Stimulated activated CD4-positive, alpha-beta T cell treated with anti-CD3 and anti-CD28 coated beads, TNF-alpha, amount 100 ng/mL, for 1 hour (primary cell): ENCODE measurements around the gene ARHGEF25.
A peak's percentile ranks its signal among the peaks of the same experiment; 100 is the strongest.
"Not testable (repeated sequence)": the region's sequence is repeated elsewhere in the genome, so short reads cannot be mapped to it uniquely, and the experiment has no call there.

Experiments used
- DNase-seq, 3 donors: peaks; one replicate each; pipeline ENCODE4 v3.0.0-alpha.2; 2020; ENCODE audit warnings: low read depth in 3 of 3, low spot score in 1 of 3

The ARHGEF25 gene

DNA sequence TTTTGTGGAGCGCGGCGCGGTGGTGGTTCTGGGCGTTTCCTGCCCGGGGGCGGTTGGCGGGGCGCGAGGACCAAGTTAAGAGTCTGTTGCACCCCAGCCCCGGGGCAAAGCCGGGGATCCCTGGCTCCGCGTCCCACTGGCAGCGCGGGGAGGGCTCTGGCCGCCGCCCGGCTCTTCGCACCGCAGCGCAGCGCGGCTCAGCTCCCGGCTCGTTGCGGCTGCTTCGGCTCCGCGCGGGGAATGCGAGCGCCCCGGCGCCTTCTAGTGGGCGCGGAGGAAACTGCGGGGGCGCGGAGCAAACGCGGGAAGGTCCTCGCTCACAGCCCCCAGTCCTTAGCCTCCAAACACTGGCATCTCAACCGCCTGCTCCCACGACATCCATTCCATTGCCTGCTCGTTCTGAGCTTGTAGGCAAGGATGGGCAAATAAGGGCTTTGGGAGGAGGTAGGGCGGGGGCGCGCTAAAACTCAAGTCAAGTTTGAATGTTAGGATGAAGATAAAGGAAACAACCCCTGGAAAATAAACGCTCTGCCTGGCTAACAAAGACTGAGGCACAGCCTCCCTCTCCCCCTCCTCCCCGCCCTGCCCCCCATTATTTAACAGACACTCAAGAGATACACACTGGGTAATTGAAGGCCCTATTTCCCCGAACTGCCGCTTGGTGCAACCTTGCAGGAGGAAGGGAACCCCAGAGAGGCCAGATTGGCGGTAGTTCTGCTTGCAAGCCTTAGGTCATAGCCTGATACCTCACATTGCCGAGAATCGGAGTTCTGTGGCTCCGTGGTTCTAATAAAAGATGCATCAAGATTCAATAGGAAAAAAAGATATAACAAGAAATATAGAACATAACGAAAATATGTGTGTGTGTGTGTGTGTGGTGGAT, 22.0 kb downstream of the ARHGEF25 start, which contains the start of gene B4GALNT1:
B4GALNT1 (minus strand) TSS at position 244 of the 883 bp plus-strand sequence. CDS start 1,069 bp downstream, outside the sequence.
- DNase-seq: peak in 2 of 3 donors; percentile 38 to 60

- DNase-seq: not testable (repeated sequence)
Observed at GRCh38 chr12:57636731-57637130, 25.5 kb downstream of the ARHGEF25 start.

GRCh38 chr12:57637364-57637763, 26.1 kb downstream of the ARHGEF25 start:
- DNase-seq: no peak

GRCh38 chr12:57638096-57638495, 26.9 kb downstream of the ARHGEF25 start:
- DNase-seq: no peak

DNA sequence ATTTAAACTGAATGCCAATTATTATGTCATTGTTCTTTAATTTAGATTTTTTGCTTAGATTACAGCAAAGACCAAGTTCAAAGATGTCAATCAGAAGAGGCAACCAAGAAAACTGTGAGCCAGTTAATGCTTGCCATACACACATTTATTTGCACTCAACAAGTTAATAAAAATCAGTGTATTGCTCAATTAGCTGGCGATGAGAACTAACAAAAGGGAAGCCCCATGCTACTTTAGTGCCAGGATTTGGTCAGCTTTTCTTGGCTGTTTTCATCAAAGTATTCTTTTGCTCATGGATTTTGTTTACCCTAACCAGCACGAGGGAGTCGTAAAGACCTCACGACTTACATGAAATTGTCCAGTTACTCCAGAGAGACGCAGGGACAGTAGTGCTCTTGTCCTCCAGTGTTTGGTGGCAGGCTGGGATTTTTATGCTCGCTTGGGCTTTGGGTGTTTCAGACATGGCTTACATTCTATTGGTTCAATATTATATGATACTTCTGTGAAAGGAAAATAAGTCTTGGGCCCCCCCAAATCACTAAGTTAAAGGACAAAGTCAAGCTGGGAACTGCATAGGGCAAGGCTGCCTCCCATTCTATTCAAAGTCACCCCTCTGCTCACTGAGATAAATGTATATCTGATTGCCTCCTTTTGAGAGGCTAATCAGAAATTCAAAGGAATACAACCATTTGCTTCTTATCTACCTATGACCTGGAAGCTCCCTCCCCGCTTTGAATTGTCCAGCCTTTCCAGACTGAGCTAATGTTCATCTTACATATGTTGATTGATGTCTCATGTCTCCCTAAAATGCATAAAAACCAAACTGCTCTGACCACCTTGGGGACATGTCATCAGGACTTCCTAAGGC, 29.2 kb downstream of the ARHGEF25 start:
- DNase-seq: no peak

GRCh38 chr12:57641699-57642442, 30.6 kb downstream of the ARHGEF25 start:
- DNase-seq: no peak

- not testable (repeated sequence) for DNase-seq
Observed at GRCh38 chr12:57645990-57646658, 34.9 kb downstream of the ARHGEF25 start.

DNA sequence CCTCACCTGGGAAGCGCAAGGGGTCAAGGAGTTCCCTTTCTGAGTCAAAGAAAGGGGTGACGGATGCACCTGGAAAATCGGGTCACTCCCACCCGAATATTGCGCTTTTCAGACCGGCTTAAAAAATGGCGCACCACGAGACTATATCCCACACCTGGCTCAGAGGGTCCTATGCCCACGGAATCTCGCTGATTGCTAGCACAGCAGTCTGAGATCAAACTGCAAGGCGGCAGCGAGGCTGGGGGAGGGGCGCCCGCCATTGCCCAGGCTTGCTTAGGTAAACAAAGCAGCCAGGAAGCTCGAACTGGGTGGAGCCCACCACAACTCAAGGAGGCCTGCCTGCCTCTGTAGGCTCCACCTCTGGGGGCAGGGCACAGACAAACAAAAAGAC, 35.4 kb downstream of the ARHGEF25 start:
- not testable (repeated sequence) for DNase-seq

- DNase-seq: no peak
Observed at GRCh38 chr12:57654042-57654441, 42.8 kb downstream of the ARHGEF25 start.

- DNase-seq: no peak
Observed at GRCh38 chr12:57655541-57656240, 44.5 kb downstream of the ARHGEF25 start.

DNA sequence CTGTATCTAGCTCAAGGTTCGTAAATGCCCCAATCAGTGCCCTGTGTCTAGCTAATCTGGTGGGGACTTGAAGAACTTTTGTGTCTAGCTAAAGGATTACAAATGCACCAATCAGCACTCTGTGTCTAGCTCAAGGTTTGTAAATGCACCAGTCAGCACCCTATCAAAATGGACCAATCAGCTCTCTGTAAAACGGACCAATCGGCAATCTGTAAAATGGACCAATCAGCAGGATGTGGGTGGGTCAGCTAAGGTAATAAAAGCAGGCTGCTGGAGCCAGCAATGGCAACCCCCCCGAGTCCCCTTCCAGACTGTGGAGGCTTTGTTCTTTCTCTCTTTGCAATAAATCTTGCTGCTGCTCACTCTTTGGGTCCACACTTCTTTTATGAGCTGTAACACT, 45.2 kb downstream of the ARHGEF25 start:
- DNase-seq: not testable (repeated sequence)

DNA sequence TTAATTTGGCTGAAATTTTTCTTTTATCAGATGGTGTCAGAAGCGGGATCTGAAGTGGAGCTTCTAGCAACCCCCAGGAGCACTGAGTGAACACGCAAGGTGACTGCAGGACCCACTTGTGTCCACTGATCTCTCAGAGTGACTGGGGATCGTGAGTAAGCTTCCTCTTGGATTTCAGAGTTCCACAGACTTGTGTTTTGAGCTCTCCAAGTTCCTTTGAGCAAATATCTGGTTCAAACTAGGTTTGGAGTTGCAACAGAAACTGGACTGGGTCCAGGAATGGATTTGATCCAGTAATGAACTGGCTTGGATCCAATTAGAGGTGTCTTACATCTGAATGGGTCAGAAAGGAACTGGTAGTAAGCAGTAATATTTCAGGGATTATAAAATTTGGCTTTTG, 46.5 kb downstream of the ARHGEF25 start:
- no peak for DNase-seq

DNA sequence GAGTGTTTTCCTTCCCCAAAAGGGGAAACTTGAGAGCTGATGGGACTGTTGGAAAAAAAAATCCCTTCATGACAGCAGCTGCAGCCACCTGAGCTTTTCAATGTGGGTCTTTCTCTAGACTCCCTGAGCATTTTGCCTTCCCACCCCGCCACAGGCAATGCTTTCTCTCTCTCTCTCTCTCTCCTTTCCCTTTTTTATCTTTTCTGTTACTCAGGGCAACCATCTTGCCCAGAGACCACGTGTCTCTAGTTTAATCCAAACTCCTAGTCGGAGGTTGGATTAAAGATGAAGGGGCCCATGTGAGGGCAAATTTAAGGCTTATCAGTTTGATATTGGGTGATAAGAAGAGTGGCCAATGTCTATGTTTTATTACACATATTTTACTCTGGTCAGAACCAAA, 47.7 kb downstream of the ARHGEF25 start:
- DNase-seq: no peak

DNA sequence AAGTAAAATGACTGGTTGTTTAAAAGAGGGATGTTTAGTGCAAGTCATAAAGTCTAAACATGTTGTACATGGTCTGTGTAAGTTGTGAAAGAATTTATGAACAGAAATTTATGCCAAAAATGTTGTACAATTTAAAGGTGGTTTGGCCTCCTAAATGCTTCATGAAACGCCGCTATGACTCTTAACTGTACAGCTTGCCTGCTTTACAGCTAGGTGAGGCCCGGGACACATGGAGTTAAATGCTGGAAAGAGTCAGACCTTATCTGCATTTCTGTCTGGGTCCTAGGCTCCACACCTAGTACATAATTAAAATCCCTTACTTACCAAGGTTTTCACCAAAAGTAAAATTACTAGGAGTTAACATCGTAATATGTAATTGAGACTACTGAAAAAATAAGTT, 50.1 kb downstream of the ARHGEF25 start:
- no peak for DNase-seq

- DNase-seq: not testable (repeated sequence)
Observed at GRCh38 chr12:57665066-57665820, 54.0 kb downstream of the ARHGEF25 start.
